Caco-2 (cell line): ENCODE results near the gene C19orf73. TPM values are rescaled to one million over a fixed set of nuclear protein-coding genes. Genes with fewer than 3 reads are reported as not detected.

Source experiments
- BruUV-seq: library from RNA; stranded (reverse); fragments of 400-500 nt; replicated peaks from 2 replicates; lab custom pipeline; 2021; lab: Mats Ljungman, UMichigan
- CTCF ChIA-PET: fragments of 300-600 bp; sonication (Branson Sonifier 250); formaldehyde crosslinking; loops from one replicate; lab custom pipeline; 2022; ENCODE audit warnings: antibody characterized with exemption; lab: Charles Lee
- POLR2A ChIA-PET: fragments of 300-600 bp; sonication (Branson Sonifier 250); formaldehyde crosslinking; loops from one replicate; lab custom pipeline; 2022; ENCODE audit warnings: antibody characterized with exemption; lab: Charles Lee
- DNase-seq, 2 experiments: peaks; one replicate each; pipeline versions ENCODE4 v3.0.0 to v3.0.0-alpha.2; 2020 to 2022
- H3K27me3 ChIP-seq: replicated peaks from 2 replicates; pipeline ENCODE4 v1.6.0; 2011; ENCODE audit warnings: low read length; ENCODE audit not compliant: control insufficient read depth, insufficient read depth
- H3K36me3 ChIP-seq: 2 replicates; pipeline ENCODE4 v1.5.1; 2011; ENCODE audit warnings: low read length; ENCODE audit not compliant: control insufficient read depth, insufficient read depth
- H3K4me1 ChIP-seq: fragments of 250-450 bp; sonication (Bioruptor Pico); 2 replicates; pipeline ENCODE4 v1.5.1; 2020; ENCODE audit warnings: mild to moderate bottlenecking
- H3K4me3 ChIP-seq: 2 replicates; pipeline ENCODE4 v1.5.1; 2011; ENCODE audit warnings: low read depth, mild to moderate bottlenecking, control low read depth, low read length
- H3K9me3 ChIP-seq: fragments of 250-450 bp; sonication (Bioruptor Pico); 2 replicates; pipeline ENCODE4 v1.5.1; 2020; ENCODE audit warnings: mild to moderate bottlenecking, moderate library complexity
- H3K27ac Mint-ChIP-seq: one replicate; pipeline ENCODE4 v1.8.0; 2022; ENCODE audit warnings: mixed read lengths; ENCODE audit not compliant: unreplicated experiment
- H3K27me3 Mint-ChIP-seq: one replicate; pipeline ENCODE4 v1.8.0; 2022; ENCODE audit warnings: mixed read lengths; ENCODE audit not compliant: insufficient read depth, unreplicated experiment
- H3K36me3 Mint-ChIP-seq: one replicate; pipeline ENCODE4 v1.8.0; 2022; ENCODE audit warnings: mild to moderate bottlenecking, mixed read lengths; ENCODE audit not compliant: insufficient read depth, unreplicated experiment
- H3K4me1 Mint-ChIP-seq: one replicate; pipeline ENCODE4 v1.8.0; 2022; ENCODE audit warnings: low read depth, mixed read lengths; ENCODE audit not compliant: unreplicated experiment
- H3K4me3 Mint-ChIP-seq: one replicate; pipeline ENCODE4 v1.8.0; 2022; ENCODE audit warnings: mild to moderate bottlenecking, moderate library complexity, mixed read lengths; ENCODE audit not compliant: unreplicated experiment
- H3K9me3 Mint-ChIP-seq: one replicate; pipeline ENCODE4 v1.8.0; 2022; ENCODE audit warnings: mixed read lengths; ENCODE audit not compliant: unreplicated experiment
- intact Hi-C: fragments of 100-400 bp; cut with micrococcal nuclease; formaldehyde crosslinking; loops from one replicate; pipeline ENCODE4 v1.10.0; 2022; ENCODE audit not compliant: unreplicated experiment
- total RNA-seq: library from RNA; stranded (reverse); gene quantifications from 2 replicates; pipeline ENCODE4 v1.2.3, GENCODE V29; 2022
- TF ChIP-seq, protein P1 (sequence below), 2 experiments: fragments of 200-600 bp in 1 of 2; IDR thresholded peaks; 1 replicate in 1 of 2; 2 replicates in 1 of 2; pipeline versions ENCODE4 v1.5.1 to v1.8.0; 2011 to 2022; ENCODE audit warnings: antibody characterized with exemption in 1 of 2, control low read depth in 1 of 2, inconsistent platforms in 1 of 2, low read depth in 1 of 2, low read length in 1 of 2, mild to moderate bottlenecking in 1 of 2, moderate library complexity in 1 of 2; ENCODE audit not compliant: insufficient read depth in 1 of 2, severe bottlenecking in 1 of 2, unreplicated experiment in 1 of 2

The C19orf73 gene
- total RNA-seq, 1 experiment from 2014 or later: 1.7 TPM

DNA sequence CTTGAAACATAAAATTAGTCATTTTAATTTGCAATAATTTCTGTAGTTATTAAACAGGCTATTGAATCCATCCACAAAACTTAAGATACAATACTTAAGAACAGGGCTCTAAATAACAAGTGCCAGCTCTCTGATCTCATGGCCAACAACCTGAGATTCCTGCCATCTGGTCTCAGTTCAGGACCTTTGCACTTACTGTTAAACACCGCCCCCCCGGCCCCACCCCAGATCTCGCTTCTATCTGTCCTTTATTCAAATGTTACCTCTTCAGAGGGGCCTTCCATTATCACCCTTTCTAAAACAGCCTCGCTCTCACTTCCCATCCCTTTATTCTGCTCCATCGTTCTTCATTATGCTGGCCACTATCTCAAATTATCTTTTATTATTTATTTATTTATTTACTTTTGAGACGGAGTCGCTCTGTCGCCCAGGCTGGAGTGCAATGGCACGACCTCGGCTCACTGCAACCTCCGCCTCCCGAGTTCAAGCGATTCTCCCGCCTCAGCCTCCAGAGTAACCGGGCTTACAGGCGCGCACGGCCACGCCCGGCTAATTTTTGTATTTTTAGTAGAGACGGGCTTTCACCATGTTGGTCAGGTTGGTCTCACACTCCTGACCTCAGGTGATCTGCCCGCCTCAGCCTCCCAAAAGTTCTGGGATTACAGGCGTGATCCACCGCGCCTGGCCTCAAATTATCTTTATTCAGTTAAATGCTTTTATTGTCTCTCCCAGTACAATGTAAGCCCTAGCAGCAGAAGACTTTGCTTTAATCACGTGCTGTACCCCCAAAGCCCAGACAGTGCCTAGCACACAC, 34.5 kb downstream of the C19orf73 start:
- Mint-ChIP-seq H3K4me1 (peaks cover 17% of the 10 kb centered on the region), H3K27ac (peak overlapping the region; percentile 78), H3K36me3 (peaks cover 46% of the 10 kb centered on the region), H3K27me3 (no peaks in the 10 kb centered on the region), H3K4me3 (peak overlapping the region; percentile 92), H3K9me3 (no peaks in the 10 kb centered on the region)
- Histone ChIP-seq H3K4me3 (peak overlapping the region; percentile 71), H3K4me1 (0 out of 2 replicates have a peak, but pooled peaks cover 7% of the 10 kb centered on the region), H3K27me3 (no peaks in the 10 kb centered on the region), H3K9me3 (no peaks in the 10 kb centered on the region), H3K36me3 (no peaks in the 10 kb centered on the region)
- TF ChIP-seq, protein P1, sequence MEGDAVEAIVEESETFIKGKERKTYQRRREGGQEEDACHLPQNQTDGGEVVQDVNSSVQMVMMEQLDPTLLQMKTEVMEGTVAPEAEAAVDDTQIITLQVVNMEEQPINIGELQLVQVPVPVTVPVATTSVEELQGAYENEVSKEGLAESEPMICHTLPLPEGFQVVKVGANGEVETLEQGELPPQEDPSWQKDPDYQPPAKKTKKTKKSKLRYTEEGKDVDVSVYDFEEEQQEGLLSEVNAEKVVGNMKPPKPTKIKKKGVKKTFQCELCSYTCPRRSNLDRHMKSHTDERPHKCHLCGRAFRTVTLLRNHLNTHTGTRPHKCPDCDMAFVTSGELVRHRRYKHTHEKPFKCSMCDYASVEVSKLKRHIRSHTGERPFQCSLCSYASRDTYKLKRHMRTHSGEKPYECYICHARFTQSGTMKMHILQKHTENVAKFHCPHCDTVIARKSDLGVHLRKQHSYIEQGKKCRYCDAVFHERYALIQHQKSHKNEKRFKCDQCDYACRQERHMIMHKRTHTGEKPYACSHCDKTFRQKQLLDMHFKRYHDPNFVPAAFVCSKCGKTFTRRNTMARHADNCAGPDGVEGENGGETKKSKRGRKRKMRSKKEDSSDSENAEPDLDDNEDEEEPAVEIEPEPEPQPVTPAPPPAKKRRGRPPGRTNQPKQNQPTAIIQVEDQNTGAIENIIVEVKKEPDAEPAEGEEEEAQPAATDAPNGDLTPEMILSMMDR (IDR thresholded peaks at IDR 0.05; ENCODE audit: insufficient read depth in 1 of 2, low read depth in 1 of 2, low read length in 1 of 2, severe bottlenecking in 1 of 2, unreplicated experiment in 1 of 2): no peak
- intact Hi-C loops: loop anchor here (1.0 to 2.0 kb wide), 3 partner anchors 13 to 35 kb away; partner anchors contain the start of genes C19orf73, NTF4 and PPFIA3
- no TSS peak for BruUV-seq
- DNase-seq: peak; percentile 42 to 50
- CTCF ChIA-PET: interaction anchor here (0.6 kb wide), 1 partner anchor 306 kb away, joined by 3 read pairs; no protein-coding TSS in a partner anchor
- POLR2A ChIA-PET: no interaction called here

DNA sequence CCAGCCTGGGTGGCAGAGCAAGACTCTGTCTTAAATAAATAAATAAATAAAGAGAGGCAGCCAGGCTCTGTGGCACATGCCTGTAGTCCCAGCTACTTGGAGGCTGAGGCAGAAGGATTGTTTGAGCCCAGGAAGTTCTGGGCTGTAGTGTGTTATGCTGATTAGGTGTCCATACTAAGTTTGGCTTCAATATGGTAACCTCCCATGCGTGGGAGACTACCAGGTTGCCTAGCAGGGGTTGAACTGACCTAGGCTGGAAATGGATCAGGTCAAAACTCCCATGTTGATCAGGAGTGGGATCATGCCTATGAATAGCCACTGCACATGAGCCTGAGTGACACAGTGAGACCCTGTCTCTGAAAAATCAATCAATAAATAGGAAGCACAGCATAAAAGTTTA, 37.7 kb downstream of the C19orf73 start:
- Mint-ChIP-seq H3K4me3 (no peak overlapping the region), H3K9me3 (no peaks in the 10 kb centered on the region), H3K36me3 (peaks cover 18% of the 10 kb centered on the region), H3K4me1 (peaks cover 10% of the 10 kb centered on the region), H3K27me3 (no peaks in the 10 kb centered on the region), H3K27ac (no peak overlapping the region)
- intact Hi-C loops: no loop called here
- H3K9me3 ChIP-seq: no peaks in the 10 kb centered on the region
- POLR2A ChIA-PET: no interaction called here
- no peaks in the 10 kb centered on the region for H3K27me3 ChIP-seq
- H3K4me1 ChIP-seq: 0 out of 2 replicates have a peak, but pooled peaks cover 5% of the 10 kb centered on the region
- TF ChIP-seq, protein P1 (IDR thresholded peaks at IDR 0.05; ENCODE audit: insufficient read depth in 1 of 2, low read depth in 1 of 2, low read length in 1 of 2, severe bottlenecking in 1 of 2, unreplicated experiment in 1 of 2): no peak
- CTCF ChIA-PET: no interaction called here
- no peak overlapping the region for H3K4me3 ChIP-seq
- no TSS peak for BruUV-seq
- DNase-seq: no peak
- H3K36me3 ChIP-seq: no peaks in the 10 kb centered on the region

DNA sequence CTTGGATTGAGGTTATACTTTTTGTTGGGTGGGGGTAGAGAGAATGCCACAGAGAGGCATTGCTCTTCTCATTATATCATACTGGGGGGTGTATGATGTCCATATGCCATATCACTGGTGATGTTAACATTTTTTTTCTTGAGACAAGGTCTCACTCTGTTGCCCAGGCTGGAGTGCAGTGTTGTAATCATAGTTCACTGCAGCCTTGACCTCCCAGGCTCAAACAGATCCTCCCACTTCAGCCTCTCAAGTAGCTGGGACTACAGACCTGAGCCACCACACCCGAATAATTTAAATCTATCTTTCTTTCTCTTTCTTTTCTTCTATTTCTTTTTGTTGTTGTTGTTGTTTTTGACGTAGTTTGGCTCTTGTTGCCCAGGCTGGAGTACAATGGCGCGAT, 38.6 kb downstream of the C19orf73 start:
- no TSS peak for BruUV-seq

More for the DNA sequence above, 38.6 kb downstream of the C19orf73 start:
- Histone ChIP-seq H3K9me3 (no peaks in the 10 kb centered on the region), H3K27me3 (no peaks in the 10 kb centered on the region), H3K4me1 (0 out of 2 replicates have a peak, but pooled peaks cover 5% of the 10 kb centered on the region), H3K4me3 (no peak overlapping the region), H3K36me3 (no peaks in the 10 kb centered on the region)
- Mint-ChIP-seq H3K9me3 (no peaks in the 10 kb centered on the region), H3K27ac (no peak overlapping the region), H3K36me3 (peaks cover 9% of the 10 kb centered on the region), H3K4me1 (peaks cover 10% of the 10 kb centered on the region), H3K27me3 (no peaks in the 10 kb centered on the region), H3K4me3 (no peak overlapping the region)
- intact Hi-C loops: no loop called here
- ChIA-PET CTCF (no interaction called here), POLR2A (no interaction called here)
- DNase-seq: no peak
- TF ChIP-seq, protein P1 (IDR thresholded peaks at IDR 0.05; ENCODE audit: insufficient read depth in 1 of 2, low read depth in 1 of 2, low read length in 1 of 2, severe bottlenecking in 1 of 2, unreplicated experiment in 1 of 2): no peak
